Mesenchymal stem cell (in vitro differentiated cells and primary cell): Measurements from ENCODE around the gene POLR3H.
A peak's percentile ranks its signal among the peaks of the same experiment; 100 is the strongest.

ENCODE experiments used
- DNase-seq: peaks from one replicate; pipeline ENCODE4 v3.0.0-alpha.2; 2013
- H2AFZ ChIP-seq: one replicate; pipeline ENCODE4 v1.6.1; 2013; ENCODE audit warnings: low read depth, mild to moderate bottlenecking, control low read depth, inconsistent platforms, low read length, moderate library complexity
- H2AK5ac ChIP-seq: 2 replicates; pipeline ENCODE4 v1.6.1; 2013; ENCODE audit warnings: low read length, moderate library complexity, mild to moderate bottlenecking, inconsistent platforms; ENCODE audit not compliant: severe bottlenecking
- H2BK120ac ChIP-seq: one replicate; pipeline ENCODE4 v1.6.1; 2013; ENCODE audit warnings: low read depth, mild to moderate bottlenecking, inconsistent platforms, low read length, moderate library complexity
- H2BK12ac ChIP-seq, 2 experiments: one replicate each; pipeline ENCODE4 v1.6.1; 2013; ENCODE audit warnings: inconsistent platforms in 2 of 2, low read length in 2 of 2, mild to moderate bottlenecking in 2 of 2, moderate library complexity in 2 of 2, control low read depth in 1 of 2
- H2BK15ac ChIP-seq: one replicate; pipeline ENCODE4 v1.6.1; 2013; ENCODE audit warnings: mild to moderate bottlenecking, low read depth, inconsistent platforms; ENCODE audit not compliant: poor library complexity, severe bottlenecking
- H2BK5ac ChIP-seq: 2 replicates; pipeline ENCODE4 v1.6.1; 2013; ENCODE audit warnings: low read depth, mild to moderate bottlenecking, low read length, control low read depth, inconsistent platforms; ENCODE audit not compliant: poor library complexity, severe bottlenecking
- H3K14ac ChIP-seq, 2 experiments: one replicate each; pipeline ENCODE4 v1.6.1; 2013; ENCODE audit warnings: inconsistent platforms in 2 of 2, low read length in 2 of 2, control low read depth in 1 of 2, mild to moderate bottlenecking in 1 of 2, moderate library complexity in 1 of 2
- H3K18ac ChIP-seq, 2 experiments: one replicate each; pipeline ENCODE4 v1.6.1; 2013; ENCODE audit warnings: inconsistent platforms in 2 of 2, low read length in 2 of 2, control low read depth in 1 of 2, low read depth in 1 of 2, mild to moderate bottlenecking in 1 of 2
- H3K23ac ChIP-seq, 2 experiments: one replicate each; pipeline ENCODE4 v1.6.1; 2013; ENCODE audit warnings: inconsistent platforms in 2 of 2, low read length in 2 of 2, mild to moderate bottlenecking in 2 of 2, moderate library complexity in 2 of 2, control low read depth in 1 of 2
- H3K27ac ChIP-seq: 2 replicates; pipeline ENCODE4 v1.5.1; 2013; ENCODE audit warnings: mild to moderate bottlenecking, moderate library complexity, low read length, control low read depth, inconsistent platforms; ENCODE audit not compliant: poor library complexity, severe bottlenecking
- H3K27me3 ChIP-seq, 2 experiments: 2 replicates each; pipeline versions ENCODE4 v1.6.1 to v1.7.0; 2013; ENCODE audit warnings: low read length in 2 of 2, mild to moderate bottlenecking in 2 of 2, moderate library complexity in 2 of 2, control low read depth in 1 of 2, inconsistent platforms in 1 of 2; ENCODE audit not compliant: control insufficient read depth in 1 of 2, insufficient read depth in 1 of 2
- H3K36me3 ChIP-seq, 2 experiments: 2 replicates each; pipeline versions ENCODE4 v1.6.1 to v1.7.0; 2013; ENCODE audit warnings: low read length in 2 of 2, control low read depth in 1 of 2, inconsistent platforms in 1 of 2, low read depth in 1 of 2, mild to moderate bottlenecking in 1 of 2; ENCODE audit not compliant: insufficient read depth in 2 of 2, control insufficient read depth in 1 of 2
- H3K4ac ChIP-seq, 2 experiments: one replicate each; pipeline ENCODE4 v1.6.1; 2013; ENCODE audit warnings: inconsistent platforms in 2 of 2, low read length in 2 of 2, mild to moderate bottlenecking in 2 of 2, moderate library complexity in 2 of 2, control low read depth in 1 of 2, low read depth in 1 of 2
- H3K4me1 ChIP-seq: 2 replicates; pipeline ENCODE4 v1.6.1; 2013; ENCODE audit warnings: low read depth, low read length, control low read depth; ENCODE audit not compliant: control insufficient read depth, insufficient read depth
- H3K4me2 ChIP-seq: 2 replicates; pipeline ENCODE4 v1.6.1; 2013; ENCODE audit warnings: low read length, mild to moderate bottlenecking, inconsistent platforms; ENCODE audit not compliant: poor library complexity, severe bottlenecking
- H3K4me3 ChIP-seq, 2 experiments: 2 replicates each; pipeline versions ENCODE4 v1.5.1 to v1.7.0; 2013; ENCODE audit warnings: low read length in 2 of 2, mild to moderate bottlenecking in 2 of 2, control low read depth in 1 of 2, low read depth in 1 of 2; ENCODE audit not compliant: insufficient read depth in 1 of 2
- H3K79me1 ChIP-seq: replicated peaks from 2 replicates; pipeline ENCODE4 v1.6.1; 2013; ENCODE audit warnings: mild to moderate bottlenecking, control low read depth, low read length, inconsistent platforms; ENCODE audit not compliant: poor library complexity, severe bottlenecking
- H3K9ac ChIP-seq: 2 replicates; pipeline ENCODE4 v1.7.0; 2013; ENCODE audit warnings: mild to moderate bottlenecking, low read length, moderate library complexity
- H3K9me3 ChIP-seq: 2 replicates; pipeline ENCODE4 v1.7.0; 2013; ENCODE audit warnings: mild to moderate bottlenecking, low read length; ENCODE audit not compliant: control insufficient read depth
- H4K8ac ChIP-seq: one replicate; pipeline ENCODE4 v1.6.1; 2013; ENCODE audit warnings: inconsistent platforms, mild to moderate bottlenecking, low read length, moderate library complexity
- H4K91ac ChIP-seq: one replicate; pipeline ENCODE4 v1.6.1; 2013; ENCODE audit warnings: mild to moderate bottlenecking, low read length, inconsistent platforms
- WGBS: methylation state at CpG from one replicate; pipeline ENCODE4 v1.1.7; 2013; ENCODE audit warnings: mixed read lengths; 5-methylcytosine and 5-hydroxymethylcytosine counted together

The POLR3H gene

DNA sequence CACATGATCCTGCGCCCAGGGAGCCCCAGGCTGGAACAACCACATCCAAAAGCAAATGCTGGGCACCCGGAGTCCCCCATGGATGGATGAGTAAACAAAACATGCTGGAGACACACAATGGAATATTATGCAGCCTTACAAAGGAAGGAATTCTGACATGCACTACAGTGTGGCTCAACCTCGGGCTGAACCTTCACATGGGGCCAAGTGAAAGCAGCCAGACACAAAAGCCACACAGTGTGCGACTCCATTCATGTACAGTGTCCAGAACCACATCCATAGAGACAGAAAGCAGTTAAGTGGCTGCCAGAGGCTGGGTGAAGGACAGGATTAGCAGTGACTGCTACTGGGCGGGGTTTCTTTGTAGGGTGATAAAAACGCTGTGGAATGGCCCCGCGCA is 10.1 kb downstream of the POLR3H start:
- WGBS: 98% methylated on average over 8 of the region's 8 CpGs
- Histone ChIP-seq H2BK12ac (no peak overlapping the region), H3K27me3 (no peaks in the 10 kb centered on the region)

DNA sequence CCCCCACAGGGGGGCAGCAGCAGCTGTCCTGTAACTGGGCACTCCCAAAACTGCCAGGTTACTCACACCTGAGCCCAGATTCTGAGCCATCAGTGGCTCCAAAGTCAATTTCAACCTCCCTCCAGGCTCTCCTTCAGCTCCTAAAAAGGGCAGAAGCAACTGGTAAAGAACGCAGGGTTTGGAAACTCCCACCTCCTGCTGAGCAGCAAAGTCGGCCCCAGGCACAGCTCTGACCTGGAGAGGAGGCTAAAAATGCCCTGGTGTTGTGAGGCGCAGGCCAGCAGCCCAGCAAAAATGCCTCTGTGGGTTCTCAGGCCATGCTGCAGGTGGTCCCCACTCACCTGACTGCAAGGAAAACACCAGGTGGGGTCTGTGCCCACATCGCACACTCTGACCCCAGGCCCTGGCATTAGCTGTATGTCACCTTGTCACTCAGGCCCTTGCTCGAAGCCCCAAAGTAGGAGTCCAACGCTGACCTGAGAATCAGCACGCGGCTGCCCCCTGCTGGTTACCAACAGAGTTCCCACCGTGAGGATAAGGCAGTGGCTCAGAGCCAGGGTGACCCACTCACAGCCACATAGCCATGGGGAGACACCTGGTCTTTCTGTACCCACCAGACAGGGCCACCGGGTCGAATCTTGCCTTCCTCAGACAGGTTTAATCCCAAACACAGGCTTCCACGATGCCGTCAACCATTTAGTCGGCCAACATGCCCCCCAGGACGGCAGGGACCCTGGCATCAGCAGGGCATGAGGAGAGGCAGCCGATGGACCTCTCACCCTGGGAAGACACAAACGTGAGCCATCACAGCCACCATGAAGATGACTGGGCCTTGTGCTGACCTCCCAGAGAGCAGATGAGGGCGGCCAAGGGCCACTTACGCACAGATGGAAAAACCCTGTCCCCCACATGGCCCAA is 11.1 kb downstream of the POLR3H start:
- no peak overlapping the region for H2BK15ac ChIP-seq
- H3K9ac ChIP-seq: no peak overlapping the region
- peaks cover 64 to 68% of the 10 kb centered on the region in 2 experiments for H3K36me3 ChIP-seq
- no peak overlapping the region for H3K18ac ChIP-seq
- no peak overlapping the region for H3K4me2 ChIP-seq
- no peak overlapping the region for H3K4ac ChIP-seq
- DNase-seq: peak; percentile 65
- H3K79me1 ChIP-seq: peaks cover 47% of the 10 kb centered on the region
- no peak overlapping the region for H4K91ac ChIP-seq
- peak overlapping the region; percentile 53 for H4K8ac ChIP-seq
- H3K27ac ChIP-seq: no peak overlapping the region
- H3K27me3 ChIP-seq: no peaks in the 10 kb centered on the region
- H3K9me3 ChIP-seq: no peaks in the 10 kb centered on the region
- WGBS: 63% methylated on average over 19 of the region's 19 CpGs
- H2AFZ ChIP-seq: no peak overlapping the region
- H3K4me1 ChIP-seq: peaks cover 11% of the 10 kb centered on the region
- H3K23ac ChIP-seq: no peak overlapping the region
- H3K4me3 ChIP-seq: no peak overlapping the region
- H2BK5ac ChIP-seq: no peak overlapping the region
- no peak overlapping the region for H2BK120ac ChIP-seq
- H2BK12ac ChIP-seq: peak overlapping the region in 1 of 2 experiments; percentile 47
- peak overlapping the region; percentile 46 for H2AK5ac ChIP-seq
- no peak overlapping the region for H3K14ac ChIP-seq

More for the DNA sequence above, 10.1 kb downstream of the POLR3H start:
- H3K4me1 ChIP-seq: peaks cover 11% of the 10 kb centered on the region
- H2BK120ac ChIP-seq: no peak overlapping the region
- H3K14ac ChIP-seq: no peak overlapping the region
- no peak overlapping the region for H3K4ac ChIP-seq
- H3K79me1 ChIP-seq: peaks cover 43% of the 10 kb centered on the region
- no peak overlapping the region for H2BK5ac ChIP-seq
- H2BK15ac ChIP-seq: no peak overlapping the region
- no peak overlapping the region for H3K9ac ChIP-seq
- H3K36me3 ChIP-seq: peaks cover 61 to 69% of the 10 kb centered on the region in 2 experiments
- H3K27ac ChIP-seq: no peak overlapping the region
- H2AK5ac ChIP-seq: peak overlapping the region; percentile 38
- H3K9me3 ChIP-seq: no peaks in the 10 kb centered on the region
- no peak overlapping the region for H3K4me2 ChIP-seq
- no peak overlapping the region for H3K18ac ChIP-seq
- no peak overlapping the region for H3K4me3 ChIP-seq
- H4K8ac ChIP-seq: no peak overlapping the region
- no peak overlapping the region for H4K91ac ChIP-seq
- DNase-seq: no peak
- no peak overlapping the region for H2AFZ ChIP-seq
- H3K23ac ChIP-seq: no peak overlapping the region

DNA sequence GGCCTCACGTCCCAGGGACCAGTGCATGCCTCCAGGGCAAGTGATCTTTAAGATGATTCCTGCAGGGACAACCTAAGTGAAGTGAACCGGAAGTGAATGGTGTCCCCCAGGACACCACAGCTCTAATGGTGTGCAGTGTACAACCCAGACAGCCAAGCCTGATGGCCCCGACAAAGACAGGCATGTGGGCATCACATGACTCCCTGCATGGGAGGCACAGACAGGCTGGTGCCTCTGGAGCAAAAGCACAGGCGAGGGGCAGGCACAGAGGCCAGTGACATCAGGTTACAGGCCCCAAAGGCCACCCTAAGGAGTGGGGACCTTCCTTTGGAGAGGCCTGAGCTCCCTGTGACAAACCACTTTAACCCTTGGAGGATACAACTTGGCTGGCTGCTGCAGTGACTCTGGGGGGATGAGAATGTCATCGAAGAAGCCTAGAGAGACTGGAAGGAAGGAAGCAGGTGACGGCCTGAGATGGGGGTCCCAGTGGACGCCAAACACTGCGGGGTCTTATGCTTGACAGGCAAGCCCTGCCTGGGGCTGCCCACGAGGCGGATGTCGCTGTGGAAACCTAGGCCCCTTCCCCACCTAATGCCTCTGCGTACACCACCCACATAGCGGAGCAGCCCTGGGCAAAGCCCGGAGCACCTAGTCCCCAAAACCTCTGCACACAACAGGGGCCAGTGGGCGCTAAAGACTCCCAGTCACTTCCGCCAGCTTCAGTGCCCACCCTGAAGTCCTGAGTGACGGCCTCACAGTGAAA is 12.4 kb downstream of the POLR3H start:
- Histone ChIP-seq H3K36me3 (peaks cover 71 to 74% of the 10 kb centered on the region in 2 experiments), H3K9me3 (no peaks in the 10 kb centered on the region), H2BK12ac (no peak overlapping the region), H2AK5ac (no peak overlapping the region), H3K27ac (no peak overlapping the region), H2BK5ac (no peak overlapping the region), H2BK120ac (no peak overlapping the region), H3K79me1 (peaks cover 39% of the 10 kb centered on the region), H2BK15ac (no peak overlapping the region), H3K14ac (no peak overlapping the region), H3K4me2 (no peak overlapping the region), H3K27me3 (no peaks in the 10 kb centered on the region), H3K4me3 (no peak overlapping the region), H3K18ac (no peak overlapping the region), H3K9ac (peak overlapping the region; percentile 12), H2AFZ (no peak overlapping the region), H4K8ac (no peak overlapping the region), H4K91ac (no peak overlapping the region), H3K4ac (no peak overlapping the region), H3K23ac (no peak overlapping the region), H3K4me1 (peaks cover 11% of the 10 kb centered on the region)
- 93% methylated on average over 17 of the region's 17 CpGs for WGBS
- DNase-seq: no peak
